ENCODE measurements around the gene PCDH1. TPM values are rescaled to one million over a fixed set of nuclear protein-coding genes. Genes with fewer than 3 reads are reported as not detected.

Gene PCDH1
- total RNA-seq, 1 experiment from 2014 or later: 9.9 TPM

GRCh38 chr5:141840826-141841360 is 37.3 kb downstream of the PCDH1 start:
- H3K4me1 Mint-ChIP-seq (ENCODE audit: insufficient read depth, unreplicated experiment): peaks cover 23% of the 10 kb centered on the region
- no peak for TF ChIP-seq CTCF (IDR thresholded peaks at IDR 0.05; ENCODE audit: unreplicated experiment)
- ChIA-PET POLR2A (interaction anchor here (0.6 to 0.8 kb wide), 3 partner anchors 9 to 218 kb away, joined by 3 to 4 read pairs (median 3); no protein-coding TSS in a partner anchor), CTCF (interaction anchor here (1.5 kb wide), 1 partner anchor 19 kb away, joined by 5 read pairs; no protein-coding TSS in a partner anchor)
- intact Hi-C loops (cut with micrococcal nuclease): no loop called here
- BruUV-seq (replicated peaks): no TSS peak
- H3K4me3 Mint-ChIP-seq (ENCODE audit: unreplicated experiment): no peak overlapping the region
- H3K27ac Mint-ChIP-seq (ENCODE audit: low read depth, unreplicated experiment): no peak overlapping the region
- no peaks in the 10 kb centered on the region for H3K9me3 Mint-ChIP-seq (ENCODE audit: unreplicated experiment)
- DNase-seq (ENCODE audit: unreplicated experiment): no peak
- H3K27me3 Mint-ChIP-seq (ENCODE audit: insufficient read depth, unreplicated experiment): no peaks in the 10 kb centered on the region
- H3K36me3 Mint-ChIP-seq (ENCODE audit: insufficient read depth, unreplicated experiment): no peaks in the 10 kb centered on the region

GRCh38 chr5:141840280-141840812 is 37.9 kb downstream of the PCDH1 start:
- CTCF ChIA-PET: interaction anchor here (1.5 kb wide), 1 partner anchor 18 kb away, joined by 5 read pairs; no protein-coding TSS in a partner anchor
- Mint-ChIP-seq H3K4me1 (ENCODE audit: insufficient read depth, unreplicated experiment) (peaks cover 20% of the 10 kb centered on the region), H3K27ac (ENCODE audit: low read depth, unreplicated experiment) (no peak overlapping the region), H3K4me3 (ENCODE audit: unreplicated experiment) (no peak overlapping the region), H3K9me3 (ENCODE audit: unreplicated experiment) (no peaks in the 10 kb centered on the region), H3K27me3 (ENCODE audit: insufficient read depth, unreplicated experiment) (no peaks in the 10 kb centered on the region), H3K36me3 (ENCODE audit: insufficient read depth, unreplicated experiment) (no peaks in the 10 kb centered on the region)
- POLR2A ChIA-PET: interaction anchor here (0.6 to 3.5 kb wide), 4 partner anchors 9 to 33 kb away, joined by 3 to 11 read pairs (median 3); no protein-coding TSS in a partner anchor
- TF ChIP-seq CTCF (IDR thresholded peaks at IDR 0.05; ENCODE audit: unreplicated experiment): no peak
- no TSS peak for BruUV-seq (replicated peaks)
- intact Hi-C loops (cut with micrococcal nuclease): no loop called here
- DNase-seq (ENCODE audit: unreplicated experiment): no peak

- Mint-ChIP-seq H3K4me1 (ENCODE audit: insufficient read depth, unreplicated experiment) (peaks cover 20% of the 10 kb centered on the region), H3K36me3 (ENCODE audit: insufficient read depth, unreplicated experiment) (no peaks in the 10 kb centered on the region), H3K27ac (ENCODE audit: low read depth, unreplicated experiment) (no peak overlapping the region), H3K4me3 (ENCODE audit: unreplicated experiment) (no peak overlapping the region), H3K9me3 (ENCODE audit: unreplicated experiment) (no peaks in the 10 kb centered on the region), H3K27me3 (ENCODE audit: insufficient read depth, unreplicated experiment) (no peaks in the 10 kb centered on the region)
- no peak for TF ChIP-seq CTCF (IDR thresholded peaks at IDR 0.05; ENCODE audit: unreplicated experiment)
- BruUV-seq (replicated peaks): no TSS peak
- ChIA-PET POLR2A (interaction anchor here (1.1 to 3.5 kb wide), 3 partner anchors 10 to 20 kb away, joined by 3 to 11 read pairs (median 3); no protein-coding TSS in a partner anchor), CTCF (interaction anchor here (0.5 to 1.4 kb wide), 5 partner anchors 12 to 148 kb away, joined by 3 to 6 read pairs (median 3); no protein-coding TSS in a partner anchor)
- no peak for DNase-seq (ENCODE audit: unreplicated experiment)
- intact Hi-C loops (cut with micrococcal nuclease): no loop called here
These were observed 39.1 kb downstream of the PCDH1 start for GRCh38 chr5:141839015-141839513.

- TF ChIP-seq CTCF (IDR thresholded peaks at IDR 0.05; ENCODE audit: unreplicated experiment): no peak
- CTCF ChIA-PET: interaction anchor here (1.1 to 1.4 kb wide), 4 partner anchors 12 to 147 kb away, joined by 3 to 6 read pairs (median 3); no protein-coding TSS in a partner anchor
- H3K4me3 Mint-ChIP-seq (ENCODE audit: unreplicated experiment): no peak overlapping the region
- no peaks in the 10 kb centered on the region for H3K9me3 Mint-ChIP-seq (ENCODE audit: unreplicated experiment)
- intact Hi-C loops (cut with micrococcal nuclease): no loop called here
- DNase-seq (ENCODE audit: unreplicated experiment): no peak
- no peak overlapping the region for H3K27ac Mint-ChIP-seq (ENCODE audit: low read depth, unreplicated experiment)
- POLR2A ChIA-PET: interaction anchor here (3.5 kb wide), 1 partner anchor 11 kb away, joined by 11 read pairs; no protein-coding TSS in a partner anchor
- H3K4me1 Mint-ChIP-seq (ENCODE audit: insufficient read depth, unreplicated experiment): peaks cover 19% of the 10 kb centered on the region
- no peaks in the 10 kb centered on the region for H3K27me3 Mint-ChIP-seq (ENCODE audit: insufficient read depth, unreplicated experiment)
- H3K36me3 Mint-ChIP-seq (ENCODE audit: insufficient read depth, unreplicated experiment): no peaks in the 10 kb centered on the region
- no TSS peak for BruUV-seq (replicated peaks)
These were observed 39.7 kb downstream of the PCDH1 start for GRCh38 chr5:141838326-141839014.

Measured in MCF 10A (cell line).